ENCODE results near the gene EMILIN2.

EMILIN2 gene

GRCh38 chr18:2881088-2881839 is 34.5 kb downstream of the EMILIN2 start:
- H3K27ac ChIP-seq (replicated peaks), result peak overlapping the region; percentile 52
- no peaks in the 10 kb centered on the region for H3K27me3 ChIP-seq (ENCODE audit: insufficient read depth, poor library complexity, severe bottlenecking)
- TF ChIP-seq, protein P1, sequence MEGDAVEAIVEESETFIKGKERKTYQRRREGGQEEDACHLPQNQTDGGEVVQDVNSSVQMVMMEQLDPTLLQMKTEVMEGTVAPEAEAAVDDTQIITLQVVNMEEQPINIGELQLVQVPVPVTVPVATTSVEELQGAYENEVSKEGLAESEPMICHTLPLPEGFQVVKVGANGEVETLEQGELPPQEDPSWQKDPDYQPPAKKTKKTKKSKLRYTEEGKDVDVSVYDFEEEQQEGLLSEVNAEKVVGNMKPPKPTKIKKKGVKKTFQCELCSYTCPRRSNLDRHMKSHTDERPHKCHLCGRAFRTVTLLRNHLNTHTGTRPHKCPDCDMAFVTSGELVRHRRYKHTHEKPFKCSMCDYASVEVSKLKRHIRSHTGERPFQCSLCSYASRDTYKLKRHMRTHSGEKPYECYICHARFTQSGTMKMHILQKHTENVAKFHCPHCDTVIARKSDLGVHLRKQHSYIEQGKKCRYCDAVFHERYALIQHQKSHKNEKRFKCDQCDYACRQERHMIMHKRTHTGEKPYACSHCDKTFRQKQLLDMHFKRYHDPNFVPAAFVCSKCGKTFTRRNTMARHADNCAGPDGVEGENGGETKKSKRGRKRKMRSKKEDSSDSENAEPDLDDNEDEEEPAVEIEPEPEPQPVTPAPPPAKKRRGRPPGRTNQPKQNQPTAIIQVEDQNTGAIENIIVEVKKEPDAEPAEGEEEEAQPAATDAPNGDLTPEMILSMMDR (IDR thresholded peaks at IDR 0.05; ENCODE audit: insufficient read depth, low read length), result no peak
- TF ChIP-seq, protein P2, sequence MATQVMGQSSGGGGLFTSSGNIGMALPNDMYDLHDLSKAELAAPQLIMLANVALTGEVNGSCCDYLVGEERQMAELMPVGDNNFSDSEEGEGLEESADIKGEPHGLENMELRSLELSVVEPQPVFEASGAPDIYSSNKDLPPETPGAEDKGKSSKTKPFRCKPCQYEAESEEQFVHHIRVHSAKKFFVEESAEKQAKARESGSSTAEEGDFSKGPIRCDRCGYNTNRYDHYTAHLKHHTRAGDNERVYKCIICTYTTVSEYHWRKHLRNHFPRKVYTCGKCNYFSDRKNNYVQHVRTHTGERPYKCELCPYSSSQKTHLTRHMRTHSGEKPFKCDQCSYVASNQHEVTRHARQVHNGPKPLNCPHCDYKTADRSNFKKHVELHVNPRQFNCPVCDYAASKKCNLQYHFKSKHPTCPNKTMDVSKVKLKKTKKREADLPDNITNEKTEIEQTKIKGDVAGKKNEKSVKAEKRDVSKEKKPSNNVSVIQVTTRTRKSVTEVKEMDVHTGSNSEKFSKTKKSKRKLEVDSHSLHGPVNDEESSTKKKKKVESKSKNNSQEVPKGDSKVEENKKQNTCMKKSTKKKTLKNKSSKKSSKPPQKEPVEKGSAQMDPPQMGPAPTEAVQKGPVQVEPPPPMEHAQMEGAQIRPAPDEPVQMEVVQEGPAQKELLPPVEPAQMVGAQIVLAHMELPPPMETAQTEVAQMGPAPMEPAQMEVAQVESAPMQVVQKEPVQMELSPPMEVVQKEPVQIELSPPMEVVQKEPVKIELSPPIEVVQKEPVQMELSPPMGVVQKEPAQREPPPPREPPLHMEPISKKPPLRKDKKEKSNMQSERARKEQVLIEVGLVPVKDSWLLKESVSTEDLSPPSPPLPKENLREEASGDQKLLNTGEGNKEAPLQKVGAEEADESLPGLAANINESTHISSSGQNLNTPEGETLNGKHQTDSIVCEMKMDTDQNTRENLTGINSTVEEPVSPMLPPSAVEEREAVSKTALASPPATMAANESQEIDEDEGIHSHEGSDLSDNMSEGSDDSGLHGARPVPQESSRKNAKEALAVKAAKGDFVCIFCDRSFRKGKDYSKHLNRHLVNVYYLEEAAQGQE (IDR thresholded peaks at IDR 0.05; ENCODE audit: insufficient replicate concordance, low read depth), result no peak
- TF ChIP-seq SPI1 (IDR thresholded peaks at IDR 0.05; ENCODE audit: borderline replicate concordance, low read depth) (no peak), POLR2AphosphoS5 (IDR thresholded peaks at IDR 0.05; ENCODE audit: low read depth) (no peak), GABPA (IDR thresholded peaks at IDR 0.05; ENCODE audit: low read depth) (no peak)
- peak in 1 of 2 experiments; percentile 41 for DNase-seq (ENCODE audit: low read depth in 1 of 2, low spot score in 1 of 2)
- no peak overlapping the region for H3K4me3 ChIP-seq (replicated peaks; ENCODE audit: insufficient read depth, low read length)

DNA sequence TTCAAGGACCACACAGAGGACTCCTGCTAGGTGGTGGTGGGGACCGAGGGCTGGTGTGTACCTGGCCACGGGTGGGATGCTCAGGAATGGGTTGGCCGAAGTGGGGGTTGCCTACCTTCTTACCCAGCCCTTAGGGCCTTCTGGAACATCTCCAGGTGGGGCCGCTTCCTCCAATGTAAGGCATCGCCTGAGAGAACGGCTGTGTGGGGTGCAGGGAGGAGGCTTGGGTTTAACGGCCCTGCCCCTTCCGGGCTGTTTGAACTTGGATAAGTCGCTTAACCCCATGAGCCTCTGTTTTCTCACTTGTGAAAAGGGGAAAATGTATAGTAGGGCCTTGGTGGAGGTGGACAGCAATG is 35.0 kb downstream of the EMILIN2 start:
- no peak overlapping the region for H3K4me3 ChIP-seq (replicated peaks; ENCODE audit: insufficient read depth, low read length)

DNA sequence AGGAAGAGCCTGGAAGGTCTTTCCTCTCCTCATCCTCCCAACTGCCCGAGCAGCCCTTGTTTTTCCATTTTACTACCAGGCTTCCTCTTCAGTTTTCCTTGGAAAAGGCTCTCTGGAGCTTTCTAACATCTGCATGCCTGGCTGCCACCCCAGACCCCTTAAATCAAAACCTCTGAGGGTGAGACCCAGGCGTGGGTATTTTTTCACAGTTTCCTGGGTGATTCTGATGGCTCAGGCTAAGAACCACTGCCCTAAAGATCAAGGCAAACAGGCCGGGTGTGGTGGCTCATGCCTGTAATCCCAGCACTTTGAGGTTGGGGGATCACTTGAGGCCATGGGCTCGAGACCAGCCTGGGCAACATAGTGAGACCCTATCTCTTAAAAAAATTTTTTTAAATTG is 35.4 kb downstream of the EMILIN2 start:
- no peaks in the 10 kb centered on the region for H3K27me3 ChIP-seq (ENCODE audit: insufficient read depth, poor library complexity, severe bottlenecking)
- peak overlapping the region; percentile 52 for H3K27ac ChIP-seq (replicated peaks)
- TF ChIP-seq SPI1 (IDR thresholded peaks at IDR 0.05; ENCODE audit: borderline replicate concordance, low read depth), result no peak
- no peak for TF ChIP-seq GABPA (IDR thresholded peaks at IDR 0.05; ENCODE audit: low read depth)
- TF ChIP-seq, protein P2 (IDR thresholded peaks at IDR 0.05; ENCODE audit: insufficient replicate concordance, low read depth), result no peak
- TF ChIP-seq POLR2AphosphoS5 (IDR thresholded peaks at IDR 0.05; ENCODE audit: low read depth), result no peak
- TF ChIP-seq, protein P1 (IDR thresholded peaks at IDR 0.05; ENCODE audit: insufficient read depth, low read length), result no peak
- DNase-seq (ENCODE audit: low read depth in 1 of 2, low spot score in 1 of 2), result no peak
- H3K4me3 ChIP-seq (replicated peaks; ENCODE audit: insufficient read depth, low read length), result no peak overlapping the region

More for the DNA sequence above, 35.0 kb downstream of the EMILIN2 start:
- TF ChIP-seq GABPA (IDR thresholded peaks at IDR 0.05; ENCODE audit: low read depth), result no peak
- DNase-seq (ENCODE audit: low read depth in 1 of 2, low spot score in 1 of 2), result peak in 1 of 2 experiments; percentile 76
- Histone ChIP-seq H3K27me3 (ENCODE audit: insufficient read depth, poor library complexity, severe bottlenecking) (no peaks in the 10 kb centered on the region), H3K27ac (replicated peaks) (peak overlapping the region; percentile 52)

DNA sequence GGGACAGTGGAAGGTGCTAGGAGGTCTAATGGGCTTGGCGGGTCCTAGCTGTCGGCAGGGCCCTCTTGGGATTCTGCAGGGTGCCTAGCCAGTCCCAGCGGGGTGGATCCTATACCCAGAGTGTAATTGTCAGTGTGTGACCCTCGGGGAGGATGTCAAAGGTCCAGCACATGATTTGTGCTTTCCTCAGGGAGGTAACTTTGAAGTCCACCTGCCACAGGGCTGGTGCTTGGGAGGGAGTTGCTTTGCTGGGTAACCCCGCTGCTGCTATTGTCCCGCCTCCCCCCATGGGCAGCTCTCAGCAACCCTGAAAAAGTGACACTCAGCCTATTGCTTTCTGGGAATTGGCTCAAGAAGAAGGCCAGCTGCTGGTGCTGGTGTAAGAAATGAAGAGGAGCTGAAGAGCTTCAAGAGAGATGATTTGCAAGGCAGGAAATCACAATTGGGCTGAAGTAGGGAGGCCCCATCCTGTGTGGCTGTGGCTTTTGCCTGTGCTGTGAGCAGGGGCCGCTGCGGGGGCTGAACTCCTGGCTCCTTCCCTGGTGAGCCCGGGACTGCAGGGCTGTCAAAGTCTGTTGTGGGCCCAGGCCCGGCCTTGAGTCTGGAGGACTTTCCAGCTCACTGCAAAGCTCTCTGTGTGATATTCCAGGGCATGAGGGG is 36.4 kb downstream of the EMILIN2 start:
- no peaks in the 10 kb centered on the region for H3K27me3 ChIP-seq (ENCODE audit: insufficient read depth, poor library complexity, severe bottlenecking)
- DNase-seq (ENCODE audit: low read depth in 1 of 2, low spot score in 1 of 2), result peak in 1 of 2 experiments; percentile 80
- H3K27ac ChIP-seq (replicated peaks), result peak overlapping the region; percentile 52
- TF ChIP-seq, protein P1 (IDR thresholded peaks at IDR 0.05; ENCODE audit: insufficient read depth, low read length), result no peak
- no peak overlapping the region for H3K4me3 ChIP-seq (replicated peaks; ENCODE audit: insufficient read depth, low read length)

All from HL-60 (cell line).